NCI-H1930 (cell line): ENCODE results near the gene DNAJC15.

Experiments used
- DNase-seq, 2 experiments: peaks; one replicate each; lab custom pipeline; 2025; lab: John Stamatoyannopoulos, UW

The DNAJC15 gene

GRCh38 chr13:43127103-43127798 is 103.9 kb downstream of the DNAJC15 start:
- no peak for DNase-seq

- DNase-seq, result no peak
Observed at GRCh38 chr13:43127827-43128226, 104.4 kb downstream of the DNAJC15 start.

DNA sequence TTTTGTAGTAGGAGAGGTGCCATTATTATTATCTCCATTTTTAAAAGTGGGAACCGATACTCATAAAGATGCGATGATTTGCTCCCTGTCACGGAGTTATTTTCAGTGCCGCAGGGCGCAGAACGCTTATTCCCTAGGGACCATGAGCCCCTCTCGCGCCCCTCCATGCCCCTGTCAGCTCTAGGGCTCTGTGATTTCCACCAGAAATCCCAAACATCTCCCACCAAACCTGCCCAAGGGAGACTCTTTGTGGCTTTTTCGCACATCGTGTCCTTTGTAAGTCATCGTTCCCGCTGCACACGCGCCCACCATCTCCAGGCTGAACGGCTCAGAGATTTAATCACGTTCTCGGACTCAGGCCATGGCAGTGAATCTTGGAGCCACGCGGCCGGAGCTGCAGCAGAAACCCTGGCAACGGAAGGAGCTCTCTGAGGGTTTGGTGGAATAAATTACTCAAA is 105.1 kb downstream of the DNAJC15 start:
- DNase-seq, result no peak

GRCh38 chr13:43129066-43129465 is 105.7 kb downstream of the DNAJC15 start:
- DNase-seq, result peak in 1 of 2 experiments; percentile 14

DNA sequence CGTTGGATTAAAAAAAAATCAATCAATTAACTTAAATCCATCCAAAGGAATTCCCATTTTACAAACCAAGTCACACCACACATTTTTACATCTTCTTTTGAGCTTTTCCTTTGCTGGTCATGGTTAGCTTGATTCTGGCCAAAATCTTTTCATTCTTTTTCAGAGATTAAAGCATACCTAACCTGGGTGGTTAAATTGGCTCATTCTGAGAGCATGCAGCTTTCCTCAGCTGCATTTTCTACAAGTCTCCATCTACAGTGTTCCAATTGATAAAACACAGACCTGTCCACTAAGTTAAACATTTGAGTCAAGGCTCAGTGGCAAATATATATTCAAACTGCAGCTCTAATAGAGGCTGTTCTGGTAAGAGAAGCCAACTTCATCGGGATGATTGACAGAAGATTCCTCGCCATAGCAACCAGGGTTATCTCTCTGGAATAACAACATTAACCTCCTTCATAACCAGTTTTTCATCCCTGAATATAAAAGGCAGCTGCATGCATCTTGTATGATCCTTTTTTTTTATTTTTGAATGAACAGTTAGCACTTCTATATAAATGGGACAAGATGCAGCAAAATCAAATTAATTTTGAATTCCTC is 106.2 kb downstream of the DNAJC15 start:
- DNase-seq, result peak in 1 of 2 experiments; percentile 14

- DNase-seq, result peak; percentile 67 to 78
Observed at GRCh38 chr13:43132257-43132656, 108.9 kb downstream of the DNAJC15 start.

- peak; percentile 97 for DNase-seq
Observed at GRCh38 chr13:43132911-43133310, 109.5 kb downstream of the DNAJC15 start.

- DNase-seq, result peak in 1 of 2 experiments; percentile 32
Observed at GRCh38 chr13:43133792-43134191, 110.4 kb downstream of the DNAJC15 start.

- DNase-seq, result no peak
Observed at GRCh38 chr13:43134868-43135267, 111.5 kb downstream of the DNAJC15 start.

DNA sequence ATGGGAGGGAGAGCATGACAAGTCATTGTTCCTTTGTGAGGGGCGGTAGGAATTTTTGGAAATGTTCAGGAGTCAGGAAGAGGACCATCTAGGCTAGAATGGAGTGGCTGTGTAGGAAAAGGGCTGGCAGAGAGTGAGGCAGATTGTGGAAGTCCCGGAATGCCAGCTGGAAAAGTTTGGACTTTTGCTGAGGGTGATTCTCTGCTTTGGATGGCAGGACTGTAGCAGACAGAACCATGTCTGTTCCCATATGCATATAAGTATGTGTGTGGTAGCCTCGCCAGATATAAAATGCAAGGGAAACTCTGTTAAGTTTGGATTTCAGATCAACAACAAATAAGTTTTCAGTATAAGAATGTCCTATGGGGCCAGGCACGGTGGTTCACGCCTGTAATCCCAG is 112.1 kb downstream of the DNAJC15 start:
- DNase-seq, result no peak

GRCh38 chr13:43136920-43137575 is 113.7 kb downstream of the DNAJC15 start:
- DNase-seq, result no peak

DNA sequence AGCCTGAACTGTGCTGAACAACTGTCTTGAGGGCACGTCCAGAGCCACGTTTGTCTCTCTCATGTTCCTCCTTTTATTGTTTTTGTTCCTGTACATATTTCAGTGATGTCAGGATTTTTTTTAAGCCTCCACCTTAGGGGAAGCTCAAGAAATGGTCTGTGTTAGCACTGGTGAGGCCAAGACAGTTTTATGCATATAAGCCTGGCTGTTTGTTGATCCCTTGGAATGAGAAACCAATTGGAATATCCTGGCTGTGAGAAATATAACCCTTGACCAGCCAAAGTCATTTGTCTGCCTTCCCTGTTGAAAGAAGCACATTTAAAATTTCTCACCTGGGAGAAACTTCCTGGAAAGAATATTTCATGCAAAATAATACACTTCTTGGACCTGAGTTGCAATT is 115.8 kb downstream of the DNAJC15 start:
- DNase-seq, result no peak

- DNase-seq, result no peak
Observed at GRCh38 chr13:43139921-43140320, 116.5 kb downstream of the DNAJC15 start.

DNA sequence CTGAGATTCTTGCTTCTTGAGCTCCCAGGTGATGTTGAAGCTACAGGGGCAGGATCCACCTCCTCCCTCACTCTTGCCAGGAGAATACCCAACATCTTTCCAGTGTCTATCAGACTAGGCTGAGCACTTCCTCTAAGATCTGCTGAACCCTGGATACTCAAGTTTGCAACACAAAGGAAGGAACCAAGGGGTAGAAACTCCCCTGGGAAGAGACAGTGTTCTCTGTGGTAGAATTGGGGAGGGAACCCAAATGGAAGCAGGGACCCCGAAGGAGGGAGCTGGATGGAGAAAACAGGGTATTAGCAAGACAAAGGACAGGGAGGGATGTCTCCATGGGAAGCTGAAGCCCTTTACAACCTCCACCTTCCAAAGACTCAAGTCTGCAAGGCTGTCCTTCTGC is 117.6 kb downstream of the DNAJC15 start:
- DNase-seq, result no peak

DNA sequence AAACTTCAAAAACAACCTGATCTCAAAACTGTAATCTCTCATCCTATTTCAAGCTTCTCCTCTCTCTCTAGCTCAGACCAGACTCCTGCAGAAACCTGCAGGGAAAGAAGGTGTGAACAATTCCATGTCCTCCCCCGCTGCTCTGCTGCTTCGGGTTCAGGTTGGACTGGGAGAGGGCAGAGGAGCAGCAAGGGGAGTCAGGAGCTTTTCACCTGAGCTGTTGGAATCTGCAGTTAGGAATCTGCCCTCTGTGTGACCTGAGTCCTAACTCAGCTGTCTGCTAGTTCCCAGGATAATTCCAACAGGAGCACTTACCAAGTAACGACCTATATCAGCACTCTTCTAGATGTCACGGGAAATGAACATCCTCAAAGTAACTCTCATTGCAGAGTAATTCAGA is 118.3 kb downstream of the DNAJC15 start:
- DNase-seq, result no peak

DNA sequence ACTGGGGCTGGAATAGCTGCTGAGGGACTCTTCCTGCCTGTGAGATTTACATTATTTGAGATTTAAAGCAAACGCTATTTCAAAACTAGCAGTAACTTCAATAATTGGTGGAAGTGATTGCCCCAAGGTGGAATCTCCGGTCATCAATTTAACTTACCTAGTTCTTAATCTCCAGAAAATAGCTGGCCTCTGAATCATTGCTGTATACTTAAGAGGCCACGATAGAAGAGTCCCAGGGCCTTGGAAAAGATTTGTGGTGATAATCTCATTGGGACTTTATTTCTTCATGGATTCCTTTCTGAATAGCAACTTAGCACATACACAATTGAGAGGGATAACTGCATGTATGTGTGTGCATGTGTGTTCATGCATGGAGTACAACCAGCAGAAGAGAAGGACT is 120.2 kb downstream of the DNAJC15 start:
- DNase-seq, result no peak

DNA sequence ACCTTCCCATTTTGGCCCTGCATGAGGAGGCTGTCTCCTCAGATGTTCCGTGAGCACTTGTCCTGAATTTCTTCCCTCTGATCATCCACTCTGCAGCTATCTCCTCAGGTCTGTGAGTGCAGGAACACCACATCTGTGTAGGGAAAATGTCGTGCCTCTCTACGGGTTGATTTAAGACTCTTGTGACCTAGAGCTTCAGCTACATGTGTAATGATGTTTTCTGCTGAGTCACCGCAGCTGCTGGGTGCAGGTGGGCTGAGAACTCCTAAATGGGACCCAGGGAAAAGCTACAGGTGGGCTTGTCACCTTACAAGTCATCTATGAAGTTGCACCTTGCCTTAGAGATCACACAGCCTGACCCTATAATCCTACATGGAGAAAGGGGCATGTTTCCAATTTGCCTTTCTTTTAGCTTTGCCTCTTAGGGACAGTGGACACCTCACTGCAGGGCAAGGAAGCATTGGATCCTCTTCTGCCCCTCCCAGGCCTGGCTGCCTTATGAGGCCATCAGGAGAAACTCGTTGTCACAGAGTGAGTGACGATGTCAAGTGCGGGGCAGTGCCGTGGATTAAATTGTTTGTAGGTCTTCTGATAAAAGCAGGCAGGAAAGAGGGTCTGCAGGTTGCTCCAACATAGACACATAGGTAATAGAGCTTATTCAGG is 122.3 kb downstream of the DNAJC15 start:
- no peak for DNase-seq

DNA sequence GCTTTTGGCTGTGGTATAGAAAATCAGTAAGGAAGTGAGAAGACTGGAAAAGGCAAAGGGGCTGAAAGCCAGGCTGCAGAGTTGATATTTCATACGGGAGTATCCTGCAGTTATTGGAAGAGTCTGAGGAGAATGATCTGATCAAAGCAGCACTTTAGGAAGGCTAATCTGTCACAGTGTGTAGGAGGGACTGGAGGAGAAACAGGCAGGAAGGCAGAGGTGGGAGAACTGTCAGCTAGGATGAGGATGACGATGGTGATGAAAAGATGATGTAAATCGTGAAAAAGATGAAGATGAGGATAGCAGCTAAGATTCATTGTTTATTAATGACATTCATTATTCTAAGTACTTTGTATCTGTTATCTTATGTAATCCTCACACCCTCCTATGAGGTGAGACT is 123.0 kb downstream of the DNAJC15 start:
- no peak for DNase-seq

DNA sequence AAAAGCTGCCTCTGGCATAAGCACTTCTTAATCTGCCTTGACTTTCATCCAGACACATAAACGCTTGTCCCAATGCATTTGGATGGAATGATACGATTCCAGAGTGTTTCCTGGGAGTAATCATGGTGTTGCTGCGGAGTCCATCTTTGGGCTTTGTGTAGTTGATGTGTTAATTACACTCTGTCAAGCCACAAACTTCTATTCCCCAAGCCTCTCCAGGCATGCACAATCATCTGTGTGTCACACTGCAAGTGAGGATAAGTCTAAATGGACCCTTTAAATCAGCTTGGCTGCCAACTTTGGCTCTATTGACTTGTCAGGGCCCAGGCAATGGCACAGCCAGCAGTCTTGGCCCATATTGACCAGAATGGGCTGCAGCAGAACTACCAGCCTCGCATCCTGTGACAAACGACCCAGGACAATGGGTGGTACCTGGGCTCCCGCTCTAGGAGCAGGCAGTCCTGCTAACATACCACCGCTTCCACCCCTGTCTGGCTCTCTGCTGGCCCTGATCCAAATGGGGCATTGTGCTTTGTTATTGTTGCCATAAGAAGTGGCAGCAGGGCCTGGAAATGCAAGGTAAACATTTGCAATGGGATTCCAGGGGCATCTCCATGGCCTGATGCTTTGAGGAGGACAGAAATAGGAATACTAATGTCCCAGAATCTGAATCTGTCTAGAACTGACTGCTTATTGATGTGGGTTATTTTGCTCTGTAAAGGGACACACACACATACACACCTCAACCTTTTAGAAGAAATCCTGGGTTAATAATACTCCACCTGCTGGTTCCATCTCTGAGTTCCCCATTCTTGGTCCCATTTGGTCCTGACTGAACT is 127.2 kb downstream of the DNAJC15 start:
- DNase-seq, result no peak

GRCh38 chr13:43153436-43154090 is 130.2 kb downstream of the DNAJC15 start:
- DNase-seq, result no peak

GRCh38 chr13:43154156-43154651 is 130.8 kb downstream of the DNAJC15 start:
- DNase-seq, result no peak
